Keratinocyte (primary cell): ENCODE results near the gene STAT3. TPM values are rescaled to one million over a fixed set of nuclear protein-coding genes. Genes with fewer than 3 reads are reported as not detected.
A peak's percentile ranks its signal among the peaks of the same experiment; 100 is the strongest.

Experiments
- DNase-seq: peaks from one replicate; pipeline ENCODE4 v3.0.0-alpha.2; 2011; ENCODE audit warnings: low read depth, missing footprints, low spot score
- FAIRE-seq: peaks from 2 replicates; lab custom pipeline; 2011; peaks lifted over from hg19 to GRCh38; lab: Jason Lieb, UNC
- H2AFZ ChIP-seq: 2 replicates; pipeline ENCODE4 v1.6.0; 2012; ENCODE audit warnings: low read length, control low read depth, inconsistent platforms; ENCODE audit not compliant: control insufficient read depth
- H3K27ac ChIP-seq: 2 replicates; pipeline ENCODE4 v1.5.1; 2011; ENCODE audit warnings: low read length; ENCODE audit not compliant: control insufficient read depth, insufficient read depth
- H3K27me3 ChIP-seq: 3 replicates; pipeline ENCODE4 v1.6.0; 2011; ENCODE audit warnings: low read length; ENCODE audit not compliant: control insufficient read depth, insufficient read depth; ENCODE audit errors: extremely low read depth
- H3K36me3 ChIP-seq, 2 experiments: 2 replicates in 1 of 2; 3 replicates in 1 of 2; pipeline ENCODE4 v1.5.1; 2011; ENCODE audit warnings: low read length in 2 of 2, mild to moderate bottlenecking in 1 of 2; ENCODE audit not compliant: control insufficient read depth in 2 of 2, insufficient read depth in 2 of 2; ENCODE audit errors: extremely low read depth in 1 of 2
- H3K4me1 ChIP-seq: 3 replicates; pipeline ENCODE4 v1.5.1; 2011; ENCODE audit warnings: low read length; ENCODE audit not compliant: control insufficient read depth, insufficient read depth; ENCODE audit errors: extremely low read depth
- H3K4me2 ChIP-seq: 3 replicates; pipeline ENCODE4 v1.6.0; 2011; ENCODE audit warnings: low read depth, low read length; ENCODE audit not compliant: control insufficient read depth, insufficient read depth; ENCODE audit errors: extremely low read depth
- H3K4me3 ChIP-seq, 3 experiments: fragments of 200-600 bp in 1 of 3; sonication (generic) in 1 of 3; 2 replicates in 2 of 3; 3 replicates in 1 of 3; pipeline ENCODE4 v1.5.1; 2011 to 2016; ENCODE audit warnings: low read length in 3 of 3, mild to moderate bottlenecking in 3 of 3, control low read depth in 2 of 3, inconsistent platforms in 1 of 3, low read depth in 1 of 3, mixed read lengths in 1 of 3, mixed run types in 1 of 3, moderate library complexity in 1 of 3; ENCODE audit not compliant: control insufficient read depth in 2 of 3, insufficient read depth in 2 of 3; ENCODE audit errors: extremely low read depth in 1 of 3
- H3K79me2 ChIP-seq: 2 replicates; pipeline ENCODE4 v1.6.0; 2012; ENCODE audit warnings: low read length; ENCODE audit not compliant: control insufficient read depth, insufficient read depth
- H3K9ac ChIP-seq: 3 replicates; pipeline ENCODE4 v1.6.0; 2011; ENCODE audit warnings: low read length; ENCODE audit not compliant: control insufficient read depth, insufficient read depth; ENCODE audit errors: extremely low read depth
- H3K9me1 ChIP-seq: 3 replicates; pipeline ENCODE4 v1.6.0; 2011; ENCODE audit warnings: low read length; ENCODE audit not compliant: control insufficient read depth, insufficient read depth; ENCODE audit errors: extremely low read depth
- H3K9me3 ChIP-seq: 2 replicates; pipeline ENCODE4 v1.5.1; 2012; ENCODE audit warnings: low read depth, low read length; ENCODE audit not compliant: control insufficient read depth
- H4K20me1 ChIP-seq: 3 replicates; pipeline ENCODE4 v1.6.0; 2011; ENCODE audit warnings: low read length; ENCODE audit not compliant: control insufficient read depth, insufficient read depth; ENCODE audit errors: extremely low read depth
- CTCF ChIP-seq, 3 experiments: IDR thresholded peaks in 1 of 3; conservative IDR thresholded peaks in 1 of 3; optimal IDR thresholded peaks in 1 of 3; 2 replicates in 2 of 3; 3 replicates in 1 of 3; pipeline versions ENCODE3 to v1.5.1; 2011; ENCODE audit warnings: low read length in 3 of 3, mild to moderate bottlenecking in 3 of 3, moderate library complexity in 2 of 3, control low read depth in 1 of 3, inconsistent platforms in 1 of 3; ENCODE audit not compliant: insufficient read depth in 2 of 3; ENCODE audit errors: extremely low read depth in 1 of 3
- EZH2 ChIP-seq: IDR thresholded peaks from one replicate; pipeline ENCODE4 v1.6.1; 2012; ENCODE audit warnings: inconsistent platforms, mild to moderate bottlenecking, low read length, moderate library complexity
- dilution Hi-C: fragments of 300-500 bp; cut with MboI; formaldehyde crosslinking; loops from one replicate; pipeline ENCODE4 v1.7.0; 2020; ENCODE audit warnings: low sequenced_read_pairs; ENCODE audit not compliant: extremely low pct_ligation_motif_present
- polyA plus RNA-seq, 5 experiments: library from polyadenylated mRNA; depleted of rRNA in 3 of 5; stranded (reverse) in 3 of 5; stranded (forward) in 1 of 5; unstranded in 1 of 5; fragments of >200 nt; gene quantifications; 1 replicate in 1 of 5; 2 replicates in 3 of 5; 3 replicates in 1 of 5; pipeline versions ENCODE4 v1.2.1 to v1.2.3, GENCODE V29; 2011 to 2012; ENCODE audit warnings: missing spikeins in 2 of 5, low read depth in 1 of 5, low replicate concordance in 1 of 5

STAT3 gene
- polyA plus RNA-seq, 1 donor (not counting 4 experiments of a cell fraction or from before 2014, with no cell fraction given), result 37.4 TPM

- H3K4me2 ChIP-seq, result no peak overlapping the region
- no peak for DNase-seq
- dilution Hi-C loops, result no loop called here
- no peaks in the 10 kb centered on the region for H3K36me3 ChIP-seq
- H3K4me1 ChIP-seq, result peaks cover 20% of the 10 kb centered on the region
- no peak overlapping the region for H3K9ac ChIP-seq
- no peak overlapping the region for H3K27ac ChIP-seq
- H3K27me3 ChIP-seq, result no peaks in the 10 kb centered on the region
- TF ChIP-seq CTCF (optimal IDR thresholded peaks at IDR 0.05 in 1 of 3, IDR thresholded peaks at IDR 0.05 in 1 of 3, conservative IDR thresholded peaks at IDR 0.05 in 1 of 3; ENCODE audit: extremely low read depth in 1 of 3, insufficient read depth in 2 of 3, low read length in 3 of 3) (no peak), EZH2 (no peak)
- H4K20me1 ChIP-seq, result peaks cover 6% of the 10 kb centered on the region
- H2AFZ ChIP-seq, result no peak overlapping the region
- no peaks in the 10 kb centered on the region for H3K9me3 ChIP-seq
- H3K4me3 ChIP-seq, result no peak overlapping the region
- no peak for FAIRE-seq
- peaks cover 85% of the 10 kb centered on the region for H3K79me2 ChIP-seq
- H3K9me1 ChIP-seq, result peaks cover 5% of the 10 kb centered on the region
Measured at GRCh38 chr17:42363767-42364585, 24.3 kb downstream of the STAT3 start.

DNA sequence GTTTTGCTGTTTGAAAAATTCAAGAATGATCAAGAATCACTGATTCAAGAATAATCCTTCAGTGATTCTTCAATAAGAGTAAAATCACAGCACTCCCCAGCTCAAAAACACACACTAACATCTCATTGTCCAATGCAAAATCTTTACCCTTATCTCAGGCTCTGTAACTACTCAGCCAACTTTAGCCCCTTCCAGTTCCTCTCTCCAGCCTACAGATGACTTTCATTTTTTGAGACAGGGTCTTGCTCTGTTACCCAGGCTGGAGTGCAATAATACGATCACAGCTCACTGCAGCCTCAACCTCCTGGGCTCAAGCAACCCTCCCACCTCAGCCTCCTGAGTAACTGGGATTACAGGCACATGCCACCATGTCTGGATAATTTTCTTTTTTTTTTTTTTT is 25.0 kb downstream of the STAT3 start:
- no peak for TF ChIP-seq EZH2
- no peak for TF ChIP-seq CTCF (optimal IDR thresholded peaks at IDR 0.05 in 1 of 3, IDR thresholded peaks at IDR 0.05 in 1 of 3, conservative IDR thresholded peaks at IDR 0.05 in 1 of 3; ENCODE audit: extremely low read depth in 1 of 3, insufficient read depth in 2 of 3, low read length in 3 of 3)
- Histone ChIP-seq H2AFZ (no peak overlapping the region), H3K79me2 (peaks cover 82% of the 10 kb centered on the region), H3K4me1 (peaks cover 20% of the 10 kb centered on the region), H3K4me3 (no peak overlapping the region), H3K27ac (no peak overlapping the region), H3K9me1 (peaks cover 5% of the 10 kb centered on the region), H3K27me3 (no peaks in the 10 kb centered on the region), H3K9ac (no peak overlapping the region), H3K4me2 (peak overlapping the region; percentile 22), H3K36me3 (no peaks in the 10 kb centered on the region), H3K9me3 (no peaks in the 10 kb centered on the region), H4K20me1 (peaks cover 6% of the 10 kb centered on the region)
- DNase-seq (no peak), FAIRE-seq (no peak)
- dilution Hi-C loops, result no loop called here
